Heart left ventricle (tissue), 13 donors: ENCODE measurements around the gene OAS2.

ENCODE experiments used
- POLR2A ChIP-seq, 2 donors: fragments of 450-650 bp; IDR thresholded peaks; one replicate each; pipeline ENCODE4 v1.6.1; 2017; ENCODE audit warnings: antibody characterized with exemption in 2 of 2, mild to moderate bottlenecking in 2 of 2, moderate library complexity in 2 of 2
- TF ChIP-seq, protein P1 (sequence below), 12 donors: fragments of 200-600 bp; sonication (generic) in 4 of 12; IDR thresholded peaks; one replicate each; pipeline versions ENCODE4 v1.5.0 to v1.8.0; 2018 to 2022; ENCODE audit warnings: antibody characterized with exemption in 12 of 12, mild to moderate bottlenecking in 5 of 12
- donor health status: ischemic (EF 13 %, LVEDD 7.1; RV severe dilation, severe dysfunction).
- donor health status: DM: no; HTN: yes; CAD: no.
- donor health status: DM: no; HTN: no; CAD: no.
- donor health status: ischemic (EF 25% LVEDD 6.9; RV normal size, moderate dysfunction).
- donor health status: ischemic (EF 25% LVEDD 5.7; RV mildly dilated, moderate dysfunction).
- donor health status: ischemic (EF 35%, LVEDD 5.7; RV mildly dilated, moderate dysfunction).
- donor health status: nonischemic (EF 11% LVEDD 7.7; RV severe dilation, severe dysfunction).
- donor health status: DM: yes; HTN: yes; CAD: no.
- donor health status: PGD.
- donor health status: ischemic (EF 29% LVEDD 5.4; RV normal size, mild dysfunction).
- donor health status: nonischemic (EF 23%, LVEDD 6.1; RV moderate dilation, normal function).

DNA sequence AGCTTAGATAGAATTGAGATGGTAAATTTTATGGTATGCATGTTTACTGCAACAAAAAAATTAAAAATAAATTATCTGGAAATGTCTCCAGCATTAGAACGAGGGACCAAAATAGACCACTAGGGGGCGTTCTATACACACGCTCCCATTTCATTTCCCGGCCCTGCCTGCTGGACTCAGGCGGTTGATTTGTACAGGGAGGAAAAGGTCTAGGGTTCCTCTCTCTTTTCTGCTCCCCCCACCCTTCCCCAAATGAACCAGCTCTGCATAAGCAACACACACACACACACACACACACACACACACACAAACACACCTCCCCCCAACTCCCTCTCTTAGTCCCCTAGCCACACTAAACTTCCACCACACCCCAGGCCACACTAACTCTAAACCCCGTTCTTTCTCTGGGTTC, 70.4 kb downstream of the OAS2 start:
- TF ChIP-seq, protein P1, sequence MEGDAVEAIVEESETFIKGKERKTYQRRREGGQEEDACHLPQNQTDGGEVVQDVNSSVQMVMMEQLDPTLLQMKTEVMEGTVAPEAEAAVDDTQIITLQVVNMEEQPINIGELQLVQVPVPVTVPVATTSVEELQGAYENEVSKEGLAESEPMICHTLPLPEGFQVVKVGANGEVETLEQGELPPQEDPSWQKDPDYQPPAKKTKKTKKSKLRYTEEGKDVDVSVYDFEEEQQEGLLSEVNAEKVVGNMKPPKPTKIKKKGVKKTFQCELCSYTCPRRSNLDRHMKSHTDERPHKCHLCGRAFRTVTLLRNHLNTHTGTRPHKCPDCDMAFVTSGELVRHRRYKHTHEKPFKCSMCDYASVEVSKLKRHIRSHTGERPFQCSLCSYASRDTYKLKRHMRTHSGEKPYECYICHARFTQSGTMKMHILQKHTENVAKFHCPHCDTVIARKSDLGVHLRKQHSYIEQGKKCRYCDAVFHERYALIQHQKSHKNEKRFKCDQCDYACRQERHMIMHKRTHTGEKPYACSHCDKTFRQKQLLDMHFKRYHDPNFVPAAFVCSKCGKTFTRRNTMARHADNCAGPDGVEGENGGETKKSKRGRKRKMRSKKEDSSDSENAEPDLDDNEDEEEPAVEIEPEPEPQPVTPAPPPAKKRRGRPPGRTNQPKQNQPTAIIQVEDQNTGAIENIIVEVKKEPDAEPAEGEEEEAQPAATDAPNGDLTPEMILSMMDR (IDR thresholded peaks at IDR 0.05), result peak; percentile 74 to 92 (median 82)
- TF ChIP-seq POLR2A (IDR thresholded peaks at IDR 0.05), result no peak
